K562 (cell line): ENCODE results near the gene RPRML. TPM values are rescaled to one million over a fixed set of nuclear protein-coding genes. Genes with fewer than 3 reads are reported as not detected.

Experiments used
- ATAC-seq: fragments of 200-7000 bp; cut with Tn5 transposase; 3 replicates; pipeline ENCODE4 v1.9.1; 2020; ENCODE audit warnings: moderate library complexity
- BruUV-seq: library from RNA; stranded (reverse); fragments of 400-500 nt; replicated peaks from 2 replicates; lab custom pipeline; 2021; lab: Mats Ljungman, UMichigan
- CTCF ChIA-PET: fragments of 300-600 bp; formaldehyde crosslinking; extraction: SDS; loops from one replicate; lab custom pipeline; 2021; ENCODE audit warnings: low intra/inter-chr PET ratio; lab: Yijun Ruan, JAX
- POLR2A ChIA-PET: fragments of 300-600, 350-650 bp; sonication (Branson Sonifier 250); formaldehyde crosslinking; extraction: SDS; loops from one replicate; lab custom pipeline; 2021; ENCODE audit warnings: antibody characterized with exemption, inconsistent platforms; lab: Yijun Ruan, JAX
- DNase-seq, 4 experiments: peaks; one replicate each; pipeline versions ENCODE4 v3.0.0 to v3.0.0-alpha.2; 2011 to 2018; ENCODE audit warnings: low spot score in 3 of 4, mixed read lengths in 3 of 4; ENCODE audit errors: extremely low read depth in 1 of 4
- FAIRE-seq: peaks from 2 replicates; lab custom pipeline; 2011; peaks lifted over from hg19 to GRCh38; lab: Jason Lieb, UNC
- H2AFZ ChIP-seq: 2 replicates; pipeline ENCODE4 v1.6.0; 2011; ENCODE audit warnings: low read depth, low read length, control low read depth, inconsistent platforms
- H3K27ac ChIP-seq: fragments of 200-600 bp; 3 replicates; pipeline ENCODE4 v1.8.0; 2011; ENCODE audit warnings: low read depth, mild to moderate bottlenecking, control low read depth, inconsistent platforms, low read length, moderate library complexity, mixed read lengths; ENCODE audit errors: extremely low read depth
- H3K27me3 ChIP-seq, 2 experiments: fragments of 300-600 bp in 1 of 2; 2 replicates in 1 of 2; 3 replicates in 1 of 2; pipeline versions ENCODE4 v1.6.0 to v1.8.0; 2011; ENCODE audit warnings: inconsistent platforms in 2 of 2, low read length in 2 of 2, mild to moderate bottlenecking in 1 of 2, mixed read lengths in 1 of 2, moderate library complexity in 1 of 2; ENCODE audit not compliant: control insufficient read depth in 2 of 2, insufficient read depth in 2 of 2
- H3K36me3 ChIP-seq: fragments of 300-600 bp; 3 replicates; pipeline ENCODE4 v1.8.0; 2011; ENCODE audit warnings: mild to moderate bottlenecking, low read length, inconsistent platforms; ENCODE audit not compliant: control insufficient read depth, insufficient read depth
- H3K4me1 ChIP-seq, 2 experiments: fragments of 200-600 bp in 1 of 2; replicated peaks in 1 of 2; 2 replicates in 1 of 2; 3 replicates in 1 of 2; pipeline versions ENCODE4 v1.5.1 to v1.8.0; 2011; ENCODE audit warnings: inconsistent platforms in 2 of 2, low read length in 2 of 2, mild to moderate bottlenecking in 1 of 2, mixed read lengths in 1 of 2, moderate library complexity in 1 of 2; ENCODE audit not compliant: control insufficient read depth in 2 of 2, insufficient read depth in 2 of 2
- H3K4me2 ChIP-seq: 2 replicates; pipeline ENCODE4 v1.6.1; 2011; ENCODE audit warnings: low read length, control low read depth, inconsistent platforms, mixed read lengths; ENCODE audit not compliant: insufficient read depth
- H3K4me3 ChIP-seq: fragments of 200-600 bp; sonication (generic), shearing (Covaris generic); 2 replicates; pipeline ENCODE4 v1.5.1; 2016; ENCODE audit warnings: control low read depth, inconsistent platforms
- H3K79me2 ChIP-seq: fragments of 200-600 bp; 3 replicates; pipeline ENCODE4 v1.8.0; 2011; ENCODE audit warnings: low read length, inconsistent platforms; ENCODE audit not compliant: control insufficient read depth, insufficient read depth
- H3K9ac ChIP-seq, 2 experiments: 2 replicates each; pipeline versions ENCODE4 v1.6.0 to v1.6.1; 2011; ENCODE audit warnings: low read depth in 2 of 2, low read length in 2 of 2, control low read depth in 1 of 2, inconsistent platforms in 1 of 2, mild to moderate bottlenecking in 1 of 2, mixed read lengths in 1 of 2; ENCODE audit not compliant: insufficient read depth in 1 of 2
- H3K9me1 ChIP-seq: one replicate; pipeline ENCODE4 v1.6.0; 2011; ENCODE audit warnings: inconsistent platforms, mild to moderate bottlenecking, low read length, moderate library complexity; ENCODE audit not compliant: control insufficient read depth, insufficient read depth
- H3K9me3 ChIP-seq: replicated peaks from 2 replicates; pipeline ENCODE4 v1.5.1; 2011; ENCODE audit warnings: low read depth, low read length, inconsistent platforms; ENCODE audit not compliant: control insufficient read depth, insufficient read depth
- H4K20me1 ChIP-seq: replicated peaks from 2 replicates; pipeline ENCODE4 v1.6.1; 2011; ENCODE audit warnings: low read length, inconsistent platforms, mixed read lengths; ENCODE audit not compliant: control insufficient read depth, insufficient read depth
- CBX3 ChIP-seq, 2 experiments: IDR thresholded peaks; 1 replicate in 1 of 2; 2 replicates in 1 of 2; pipeline ENCODE4 v1.6.1; 2012; ENCODE audit warnings: inconsistent platforms in 2 of 2, low read length in 2 of 2, borderline replicate concordance in 1 of 2, control low read depth in 1 of 2
- EGR1 ChIP-seq: fragments of 450-650 bp; conservative IDR thresholded peaks from 2 replicates; pipeline ENCODE4 v1.6.1; 2017; ENCODE audit warnings: mild to moderate bottlenecking
- ELF2 ChIP-seq: fragments of 250-450 bp; sonication (Bioruptor Pico); IDR thresholded peaks from 2 replicates; pipeline ENCODE4 v1.5.0; 2021; ENCODE audit warnings: mild to moderate bottlenecking
- GTF2F1 ChIP-seq: IDR thresholded peaks from 2 replicates; pipeline ENCODE4 v1.6.1; 2011; ENCODE audit warnings: low read depth, low read length, improper control_type of control experiment
- HEY1 ChIP-seq: fragments of 250-450 bp; sonication (Bioruptor Pico); IDR thresholded peaks from 2 replicates; pipeline ENCODE4 v1.5.0; 2020; ENCODE audit warnings: mild to moderate bottlenecking, moderate library complexity, borderline replicate concordance
- NFE2 ChIP-seq: IDR thresholded peaks from 2 replicates; pipeline ENCODE4 v1.6.1; 2014; ENCODE audit warnings: antibody characterized with exemption, low read depth
- NFRKB ChIP-seq: fragments of 450-650 bp; IDR thresholded peaks from 2 replicates; pipeline ENCODE4 v1.6.1; 2016; ENCODE audit warnings: low read depth
- SAP30 ChIP-seq: fragments of 200-600 bp; sonication (generic); IDR thresholded peaks from 2 replicates; pipeline ENCODE4 v1.6.1; 2012; ENCODE audit warnings: borderline replicate concordance, low read depth, mild to moderate bottlenecking, moderate library complexity, low read length, control low read depth, inconsistent platforms; ENCODE audit not compliant: insufficient read depth, poor library complexity, severe bottlenecking
- SRSF9 ChIP-seq: fragments of 200-400 bp; formaldehyde crosslinking; IDR thresholded peaks from 2 replicates; pipeline ENCODE4 v1.6.1; 2017; ENCODE audit warnings: low read depth, low read length, borderline replicate concordance
- ZBTB43 ChIP-seq: sonication (generic); formaldehyde crosslinking; IDR thresholded peaks from 2 replicates; pipeline ENCODE4 v1.8.0; 2023; ENCODE audit warnings: mild to moderate bottlenecking, missing genetic modification reagents
- ZNF644 ChIP-seq: fragments of 200-800 bp; sonication (Bioruptor generic); IDR thresholded peaks from 2 replicates; pipeline ENCODE4 v1.6.1; 2016; ENCODE audit warnings: low read depth, missing genetic modification characterization, missing compliant biosample characterization
- WGBS: fragments of 100-300 bp; shearing (Covaris generic); methylation state at CpG from one replicate; pipeline ENCODE4 v1.1.6; 2016; ENCODE audit warnings: low coverage, mixed read lengths; ENCODE audit not compliant: insufficient coverage; ENCODE audit errors: missing lambda C conversion rate; 5-methylcytosine and 5-hydroxymethylcytosine counted together
- in situ Hi-C: fragments of 300-500 bp; cut with MboI; formaldehyde crosslinking; loops from 4 replicates; pipeline ENCODE4 v1.15.0; 2018; ENCODE audit warnings: inconsistent platforms, mixed read lengths
- intact Hi-C: fragments of 100-400 bp; cut with micrococcal nuclease; formaldehyde crosslinking; loops from 2 replicates; pipeline ENCODE4 v1.14.2; 2022
- polyA plus RNA-seq, 8 experiments: library from polyadenylated mRNA; depleted of rRNA in 4 of 8; stranded (reverse) in 5 of 8; unstranded in 3 of 8; fragments of >200 nt; fragmentation: Nextera tagmentation in 2 of 8; fragmentation: Illumina TruSeq in 1 of 8; extraction: Ambion mirVana in 2 of 8; extraction: Trizol in 1 of 8; gene quantifications; 2 replicates each; pipeline versions ENCODE4 v1.2.1 to v1.2.3, GENCODE V29; 2011 to 2014; ENCODE audit warnings: inconsistent platforms in 1 of 8, missing spikeins in 1 of 8
- total RNA-seq, 7 experiments: library from RNA; depleted of rRNA in 6 of 7; stranded (reverse); fragments of >200 nt in 6 of 7; fragmentation: Illumina TruSeq in 2 of 7; extraction: Trizol in 2 of 7; gene quantifications; 2 replicates each; pipeline versions ENCODE4 v1.2.1 to v1.2.3, GENCODE V29; 2011 to 2021; ENCODE audit warnings: low replicate concordance in 1 of 7
- TF ChIP-seq, protein P1 (sequence below): IDR thresholded peaks from 2 replicates; pipeline ENCODE4 v1.6.1; 2016; ENCODE audit warnings: missing genetic modification characterization, missing compliant biosample characterization

RPRML gene
- total and polyA plus RNA-seq, 9 of the 15 experiments (the other 6 are each of a cell fraction or from before 2014, with no cell fraction given) = not detected

GRCh38 chr17:47004906-47005305 is 25.9 kb upstream of the RPRML start:
- intact Hi-C loops (loop anchor here (5.0 kb wide), 1 partner anchor 163 kb away; no protein-coding TSS in a partner anchor), in situ Hi-C loops (no loop called here)
- Histone ChIP-seq H4K20me1 (no peaks in the 10 kb centered on the region), H3K4me1 (peaks cover 0 to 3% of the 10 kb centered on the region in 2 experiments; a peak in 2 of 5 replicates), H3K79me2 (no peaks in the 10 kb centered on the region), H3K27me3 (no peaks in the 10 kb centered on the region; a peak in 1 of 5 replicates), H3K27ac (no peak overlapping the region), H3K9me3 (no peaks in the 10 kb centered on the region), H2AFZ (peak overlapping the region; percentile 52; the same call in 1 of the 2 replicates), H3K9me1 (no peaks in the 10 kb centered on the region), H3K36me3 (no peaks in the 10 kb centered on the region), H3K4me2 (no peak overlapping the region), H3K4me3 (no peak overlapping the region), H3K9ac (no peak overlapping the region)
- no TSS peak for BruUV-seq
- FAIRE-seq (no peak), ATAC-seq (no peak), DNase-seq (no peak)
- no peak for TF ChIP-seq SRSF9
- TF ChIP-seq, protein P1, sequence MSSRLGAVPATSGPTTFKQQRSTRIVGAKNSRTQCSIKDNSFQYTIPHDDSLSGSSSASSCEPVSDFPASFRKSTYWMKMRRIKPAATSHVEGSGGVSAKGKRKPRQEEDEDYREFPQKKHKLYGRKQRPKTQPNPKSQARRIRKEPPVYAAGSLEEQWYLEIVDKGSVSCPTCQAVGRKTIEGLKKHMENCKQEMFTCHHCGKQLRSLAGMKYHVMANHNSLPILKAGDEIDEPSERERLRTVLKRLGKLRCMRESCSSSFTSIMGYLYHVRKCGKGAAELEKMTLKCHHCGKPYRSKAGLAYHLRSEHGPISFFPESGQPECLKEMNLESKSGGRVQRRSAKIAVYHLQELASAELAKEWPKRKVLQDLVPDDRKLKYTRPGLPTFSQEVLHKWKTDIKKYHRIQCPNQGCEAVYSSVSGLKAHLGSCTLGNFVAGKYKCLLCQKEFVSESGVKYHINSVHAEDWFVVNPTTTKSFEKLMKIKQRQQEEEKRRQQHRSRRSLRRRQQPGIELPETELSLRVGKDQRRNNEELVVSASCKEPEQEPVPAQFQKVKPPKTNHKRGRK (tag) = no peak
- no peak for TF ChIP-seq ZNF644 (tag)
- TF ChIP-seq GTF2F1 = no peak
- TF ChIP-seq ELF2 (CRISPR knock-in tag) = no peak
- TF ChIP-seq NFRKB = no peak
- no peak for TF ChIP-seq NFE2
- TF ChIP-seq ZBTB43 = no peak
- TF ChIP-seq EGR1 = no peak
- TF ChIP-seq SAP30 = no peak
- no peak for TF ChIP-seq CBX3 (IDR thresholded peaks at IDR 0.05; ENCODE audit: borderline replicate concordance in 1 of 2, low read length in 2 of 2)
- no peak for TF ChIP-seq HEY1 (CRISPR knock-in tag)
- ChIA-PET POLR2A (interaction anchor here (1.2 kb wide), 1 partner anchor 63 kb away, joined by 3 read pairs; no protein-coding TSS in a partner anchor), CTCF (no interaction called here)
- WGBS = 54% methylated on average over 1 of the region's 1 CpG
